ENCODE measurements around the gene TLCD5.

TLCD5 gene

DNA sequence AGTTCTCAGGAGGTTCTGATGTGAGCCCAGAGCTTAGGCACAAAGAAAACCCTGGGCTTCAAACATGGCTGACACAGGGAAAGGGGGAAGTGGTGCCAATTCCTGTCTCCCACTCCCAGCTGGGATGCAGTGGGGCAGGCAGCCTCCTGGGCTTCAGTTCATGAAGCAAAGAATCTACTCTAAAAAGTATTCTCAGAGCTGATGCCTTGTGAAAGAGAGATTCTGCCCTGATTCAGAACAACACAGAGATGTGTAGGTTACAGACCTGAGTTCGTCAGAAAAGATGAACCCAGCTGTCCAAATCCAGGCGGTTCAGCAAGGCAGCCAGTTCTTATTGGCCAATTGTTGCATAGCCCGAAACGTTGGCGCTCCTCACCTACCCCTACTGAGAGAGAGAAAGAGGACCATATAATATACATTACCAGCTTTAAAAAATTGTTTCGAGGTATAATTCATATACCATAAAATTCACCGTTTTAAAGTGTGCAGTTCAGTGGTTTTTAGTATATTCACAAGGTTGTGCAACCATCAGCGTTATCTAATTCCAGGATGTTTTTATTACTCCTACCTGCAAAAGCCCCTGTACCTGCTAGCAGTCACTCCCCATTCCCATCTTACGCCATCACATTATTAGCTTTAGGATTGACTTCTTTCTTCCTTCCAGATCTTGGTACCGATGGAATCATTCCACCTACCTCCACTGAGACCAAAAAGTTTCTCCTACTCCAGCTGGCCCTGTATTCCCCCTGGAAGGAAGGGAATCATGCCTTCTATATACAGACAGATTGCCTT, 7.2 kb upstream of the TLCD5 start:
- TF ChIP-seq, protein P1, sequence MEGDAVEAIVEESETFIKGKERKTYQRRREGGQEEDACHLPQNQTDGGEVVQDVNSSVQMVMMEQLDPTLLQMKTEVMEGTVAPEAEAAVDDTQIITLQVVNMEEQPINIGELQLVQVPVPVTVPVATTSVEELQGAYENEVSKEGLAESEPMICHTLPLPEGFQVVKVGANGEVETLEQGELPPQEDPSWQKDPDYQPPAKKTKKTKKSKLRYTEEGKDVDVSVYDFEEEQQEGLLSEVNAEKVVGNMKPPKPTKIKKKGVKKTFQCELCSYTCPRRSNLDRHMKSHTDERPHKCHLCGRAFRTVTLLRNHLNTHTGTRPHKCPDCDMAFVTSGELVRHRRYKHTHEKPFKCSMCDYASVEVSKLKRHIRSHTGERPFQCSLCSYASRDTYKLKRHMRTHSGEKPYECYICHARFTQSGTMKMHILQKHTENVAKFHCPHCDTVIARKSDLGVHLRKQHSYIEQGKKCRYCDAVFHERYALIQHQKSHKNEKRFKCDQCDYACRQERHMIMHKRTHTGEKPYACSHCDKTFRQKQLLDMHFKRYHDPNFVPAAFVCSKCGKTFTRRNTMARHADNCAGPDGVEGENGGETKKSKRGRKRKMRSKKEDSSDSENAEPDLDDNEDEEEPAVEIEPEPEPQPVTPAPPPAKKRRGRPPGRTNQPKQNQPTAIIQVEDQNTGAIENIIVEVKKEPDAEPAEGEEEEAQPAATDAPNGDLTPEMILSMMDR (IDR thresholded peaks at IDR 0.05; ENCODE audit: low read depth, low read length, missing control alignments), result no peak
- DNase-seq (ENCODE audit: low read depth), result no peak
- no peak overlapping the region for H3K4me3 ChIP-seq (ENCODE audit: low read depth, low read length)

DNA sequence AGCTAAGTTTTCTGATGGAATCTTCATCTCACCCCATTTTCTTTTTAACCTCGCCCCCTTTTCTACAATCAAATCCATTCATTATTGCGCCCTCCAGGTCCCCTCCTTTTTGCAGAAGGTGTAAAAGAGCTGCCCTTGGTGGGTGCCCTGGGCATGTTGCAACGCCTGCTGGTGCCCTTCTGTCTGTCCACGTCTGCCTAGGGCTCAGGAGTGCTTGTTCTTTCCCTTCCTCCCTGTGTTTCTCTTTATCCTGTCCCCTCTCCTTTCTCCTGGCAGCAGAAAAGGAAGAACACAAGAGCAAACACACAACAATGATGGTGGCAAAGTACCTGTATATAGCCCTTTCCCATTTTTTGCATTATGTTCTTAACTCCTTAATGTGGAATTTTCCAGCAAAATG, 6.2 kb upstream of the TLCD5 start:
- TF ChIP-seq, protein P1 (IDR thresholded peaks at IDR 0.05; ENCODE audit: low read depth, low read length, missing control alignments), result no peak
- DNase-seq (ENCODE audit: low read depth), result no peak

DNA sequence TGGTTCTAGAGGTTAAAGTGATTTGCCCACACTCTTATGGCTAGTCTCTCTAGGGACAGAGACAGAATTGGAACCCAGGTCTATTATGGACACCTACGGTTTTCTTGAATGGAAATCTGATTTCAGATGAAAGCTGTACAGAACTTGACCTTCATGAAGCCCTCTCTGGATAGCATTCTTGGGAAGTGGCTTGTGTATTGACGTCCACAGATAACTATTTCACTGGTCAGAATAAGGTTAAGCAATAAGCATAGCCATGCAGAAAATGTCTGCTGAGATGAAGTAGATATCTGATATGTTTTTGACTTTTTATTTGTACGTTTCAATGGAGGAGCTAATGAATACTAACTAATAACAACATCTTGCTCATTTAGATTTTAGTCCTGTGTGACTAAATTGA, 1.1 kb downstream of the TLCD5 start:
- DNase-seq (ENCODE audit: low read depth), result no peak
- TF ChIP-seq, protein P1 (IDR thresholded peaks at IDR 0.05; ENCODE audit: low read depth, low read length, missing control alignments), result no peak
- no peak overlapping the region for H3K4me3 ChIP-seq (ENCODE audit: low read depth, low read length)

More for the DNA sequence above, 6.2 kb upstream of the TLCD5 start:
- no peak overlapping the region for H3K4me3 ChIP-seq (ENCODE audit: low read depth, low read length)

DNA sequence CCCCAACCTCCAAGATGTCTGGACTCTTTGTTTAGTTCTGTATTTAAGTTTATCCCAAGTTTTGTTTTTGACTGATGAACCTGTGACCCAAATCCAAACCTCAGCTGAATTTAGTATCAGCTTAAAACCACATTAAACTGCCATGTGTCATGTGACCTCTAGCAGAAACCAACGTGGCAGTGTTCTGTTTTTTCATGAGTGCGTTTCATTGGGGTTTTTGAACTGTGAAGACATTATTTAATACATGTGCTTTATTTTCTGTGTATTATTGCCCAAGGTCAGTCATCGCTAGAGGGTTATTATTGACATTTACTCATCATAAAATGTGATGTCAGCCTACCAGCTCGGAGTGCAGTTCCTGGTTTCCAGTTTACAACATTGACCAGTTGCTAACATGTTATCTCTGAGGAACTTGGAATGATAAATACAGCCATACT, 1.8 kb downstream of the TLCD5 start:
- no peak overlapping the region for H3K4me3 ChIP-seq (ENCODE audit: low read depth, low read length)
- TF ChIP-seq, protein P1 (IDR thresholded peaks at IDR 0.05; ENCODE audit: low read depth, low read length, missing control alignments), result no peak
- DNase-seq (ENCODE audit: low read depth), result no peak

DNA sequence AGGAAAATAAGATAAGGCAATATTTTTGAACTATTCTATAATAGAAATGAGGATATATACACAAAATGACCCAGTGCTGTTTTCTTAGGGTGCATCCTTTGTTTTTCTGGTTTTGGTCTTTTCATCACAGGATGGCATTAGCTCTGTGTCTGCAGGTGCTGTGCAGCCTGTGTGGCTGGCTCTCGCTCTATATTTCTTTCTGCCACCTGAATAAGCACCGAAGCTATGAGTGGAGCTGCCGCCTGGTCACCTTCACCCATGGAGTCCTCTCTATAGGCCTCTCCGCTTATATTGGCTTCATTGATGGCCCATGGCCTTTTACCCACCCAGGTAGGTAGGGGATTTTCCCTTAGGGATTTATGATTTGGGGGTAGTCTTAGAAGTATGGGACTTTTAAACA, 2.2 kb downstream of the TLCD5 start:
- no peak overlapping the region for H3K4me3 ChIP-seq (ENCODE audit: low read depth, low read length)
- DNase-seq (ENCODE audit: low read depth), result no peak
- TF ChIP-seq, protein P1 (IDR thresholded peaks at IDR 0.05; ENCODE audit: low read depth, low read length, missing control alignments), result no peak

DNA sequence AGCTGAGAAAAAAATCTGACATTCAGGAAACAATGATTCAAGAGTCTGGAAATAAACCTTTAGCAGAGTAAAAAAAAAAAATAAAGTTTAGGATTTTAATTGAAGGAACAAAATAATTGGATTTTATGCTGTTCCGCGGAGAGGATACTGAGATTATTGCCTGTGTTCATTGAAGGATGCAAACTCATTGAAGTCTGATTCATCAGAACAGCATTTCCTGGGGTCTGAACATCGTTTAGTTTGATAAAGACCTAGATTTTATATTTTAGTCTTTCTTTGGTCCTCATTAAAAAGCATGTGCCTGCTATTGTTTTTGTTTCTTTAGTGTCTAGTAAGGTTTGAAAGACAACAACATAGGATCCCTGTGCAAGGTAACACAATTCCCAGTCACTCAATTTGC, 4.5 kb downstream of the TLCD5 start:
- TF ChIP-seq, protein P1 (IDR thresholded peaks at IDR 0.05; ENCODE audit: low read depth, low read length, missing control alignments), result no peak
- DNase-seq (ENCODE audit: low read depth), result no peak
- H3K4me3 ChIP-seq (ENCODE audit: low read depth, low read length), result no peak overlapping the region

DNA sequence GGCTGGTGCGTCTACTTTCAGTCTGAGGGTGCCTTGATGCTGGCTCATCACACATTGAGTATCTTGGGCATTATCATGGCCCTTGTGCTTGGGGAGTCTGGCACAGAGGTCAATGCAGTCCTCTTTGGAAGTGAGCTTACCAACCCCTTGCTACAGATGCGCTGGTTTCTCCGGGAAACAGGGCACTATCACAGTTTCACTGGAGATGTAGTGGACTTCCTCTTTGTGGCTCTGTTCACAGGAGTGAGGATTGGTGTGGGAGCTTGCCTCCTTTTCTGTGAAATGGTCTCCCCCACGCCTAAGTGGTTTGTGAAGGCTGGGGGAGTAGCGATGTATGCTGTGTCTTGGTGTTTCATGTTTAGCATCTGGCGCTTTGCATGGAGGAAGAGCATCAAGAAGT, 4.9 kb downstream of the TLCD5 start:
- DNase-seq (ENCODE audit: low read depth), result no peak
- H3K4me3 ChIP-seq (ENCODE audit: low read depth, low read length), result no peak overlapping the region
- TF ChIP-seq, protein P1 (IDR thresholded peaks at IDR 0.05; ENCODE audit: low read depth, low read length, missing control alignments), result no peak

Data from GM12864 (cell line).